GM04504 (cell line): Measurements from ENCODE around the gene SPON1.

Experiments
- DNase-seq: peaks from one replicate; pipeline ENCODE4 v3.0.0-alpha.2; 2012; ENCODE audit warnings: low read depth

The SPON1 gene

DNA sequence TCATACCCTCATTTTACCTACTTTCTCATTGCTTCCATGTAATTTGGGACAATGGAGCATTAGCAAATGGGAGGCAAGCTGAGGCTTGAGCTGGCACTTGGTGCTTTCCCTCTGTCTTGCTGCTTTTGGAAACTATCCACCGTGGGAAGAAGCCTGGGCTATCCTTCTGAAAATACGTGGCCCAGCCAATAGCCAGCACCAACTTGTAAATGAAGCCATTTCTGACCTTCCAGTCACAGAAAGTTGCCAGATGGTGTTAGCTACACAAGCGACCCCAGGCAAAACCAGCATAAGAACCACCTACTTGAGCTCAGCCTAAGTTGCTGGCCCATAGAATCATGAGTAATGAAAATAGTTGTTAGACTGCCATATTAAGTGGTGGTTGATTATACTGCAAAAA, 18.5 kb upstream of the SPON1 start:
- DNase-seq, result no peak

DNA sequence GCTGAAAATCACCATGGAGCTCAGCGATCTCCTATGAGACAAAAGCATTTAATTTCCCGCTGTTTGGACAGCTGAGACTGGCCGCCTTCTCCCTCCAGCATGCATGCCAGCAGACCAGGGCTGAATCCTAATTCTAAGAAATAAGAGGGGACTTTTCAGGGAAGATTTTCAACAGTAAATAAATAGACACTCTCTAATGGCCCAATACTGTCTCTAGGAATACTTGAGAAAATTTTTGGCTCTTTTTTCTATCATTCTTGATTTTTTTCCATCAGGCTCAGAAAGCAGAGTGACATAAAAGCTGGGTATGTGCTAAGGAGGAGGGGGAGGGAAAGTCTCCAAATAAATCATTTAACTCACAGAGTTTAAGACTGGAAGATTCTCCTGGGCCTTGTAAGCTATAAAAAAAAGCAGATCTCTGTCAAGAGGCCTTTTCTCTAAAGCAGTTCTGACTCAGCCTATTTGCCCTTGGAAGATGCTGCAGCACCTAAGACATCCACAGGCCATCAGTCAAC, 17.6 kb upstream of the SPON1 start:
- no peak for DNase-seq

DNA sequence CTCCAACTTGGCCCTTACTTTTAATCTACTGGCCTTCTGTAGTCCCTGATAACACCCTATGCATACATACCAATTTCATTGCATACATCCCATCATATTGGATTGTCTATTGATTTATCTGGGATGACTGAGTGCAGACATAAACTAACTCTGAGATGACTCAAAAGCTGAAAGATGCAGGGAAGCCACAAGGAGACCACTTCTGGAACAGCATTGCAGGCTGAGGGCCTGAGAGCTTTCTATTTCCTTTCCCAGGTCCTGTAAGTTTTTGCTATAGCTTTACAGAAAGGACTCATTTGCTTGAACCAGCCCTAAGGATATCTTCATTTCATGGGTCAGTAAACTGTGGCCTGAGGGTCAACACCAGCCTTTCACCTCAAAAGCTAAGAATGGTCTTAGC, 15.1 kb upstream of the SPON1 start:
- no peak for DNase-seq

DNA sequence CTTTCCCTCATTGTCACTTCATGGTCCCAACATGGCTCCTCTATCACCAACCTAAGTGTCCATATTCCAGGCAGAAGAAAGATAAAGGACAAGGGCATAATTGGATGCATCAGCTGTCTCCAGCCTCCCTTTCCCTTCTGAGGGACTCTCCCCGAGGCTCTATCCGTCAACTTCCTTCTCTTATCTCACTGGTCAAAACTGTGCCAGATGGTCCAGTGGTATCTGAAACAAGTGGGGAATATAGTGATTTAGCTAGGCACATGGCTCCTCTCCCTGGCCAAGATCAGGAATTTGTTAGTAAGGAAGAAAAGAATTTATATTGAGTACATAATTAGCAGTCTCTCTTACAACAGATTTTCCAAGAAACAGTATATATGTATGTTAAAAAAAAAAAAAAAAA, 12.6 kb upstream of the SPON1 start:
- DNase-seq, result no peak

DNA sequence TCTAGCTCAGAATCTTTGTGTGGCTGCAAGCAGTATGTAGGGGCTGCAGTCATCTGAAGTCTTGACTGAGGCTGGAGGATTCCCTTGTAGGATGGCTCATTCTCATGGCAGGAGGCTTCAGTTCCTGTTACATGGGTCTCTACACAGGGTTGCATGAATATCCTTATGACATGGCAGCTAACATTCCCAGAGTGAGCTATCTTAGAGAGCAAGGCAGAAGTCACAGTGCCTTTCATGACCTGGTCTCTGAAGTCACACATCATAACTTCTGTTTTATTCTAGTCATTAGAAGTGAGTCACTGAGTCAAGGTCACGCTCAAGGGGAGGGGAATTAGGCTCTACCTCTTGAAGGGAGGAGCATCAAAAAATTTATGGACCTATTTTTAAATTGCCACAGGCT, 10.3 kb upstream of the SPON1 start:
- DNase-seq, result no peak

DNA sequence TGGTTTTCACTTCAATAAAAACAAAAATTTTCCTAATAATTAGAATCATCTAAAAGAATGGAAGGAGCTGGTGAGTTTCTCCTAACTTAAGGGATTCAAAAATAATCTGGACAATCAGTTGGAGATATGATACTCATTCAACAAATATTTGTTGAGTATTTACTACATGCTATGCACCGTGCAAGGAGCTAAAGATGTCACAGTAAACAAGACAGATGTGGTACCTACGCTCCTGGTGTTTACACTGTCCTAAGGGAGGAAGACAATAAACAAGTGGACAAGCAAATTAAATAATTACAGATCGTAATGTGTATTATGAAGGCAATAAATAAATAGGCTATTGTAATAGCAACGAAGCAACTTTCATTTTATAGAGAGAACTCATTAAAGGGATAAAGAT, 9.9 kb upstream of the SPON1 start:
- DNase-seq, result no peak

DNA sequence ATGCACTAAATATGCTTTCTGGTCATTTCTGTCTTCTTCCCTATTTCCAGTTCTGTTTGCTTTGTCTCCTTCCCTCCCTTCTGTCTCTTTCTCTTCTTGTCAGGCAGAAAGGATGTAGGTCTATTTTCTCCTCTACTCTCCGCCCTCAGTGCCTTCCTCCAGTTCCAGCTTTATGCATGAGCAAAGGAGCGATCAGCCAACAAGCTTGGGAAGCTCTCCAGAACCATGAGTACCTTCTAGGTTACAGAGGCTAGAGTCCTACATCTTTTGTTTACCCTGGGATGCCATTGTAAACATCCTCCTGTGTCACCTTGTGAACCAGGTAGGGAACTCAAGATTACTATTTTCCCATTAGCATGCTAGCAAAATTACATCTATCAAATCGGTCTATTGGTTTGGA, 7.9 kb upstream of the SPON1 start:
- DNase-seq, result no peak

DNA sequence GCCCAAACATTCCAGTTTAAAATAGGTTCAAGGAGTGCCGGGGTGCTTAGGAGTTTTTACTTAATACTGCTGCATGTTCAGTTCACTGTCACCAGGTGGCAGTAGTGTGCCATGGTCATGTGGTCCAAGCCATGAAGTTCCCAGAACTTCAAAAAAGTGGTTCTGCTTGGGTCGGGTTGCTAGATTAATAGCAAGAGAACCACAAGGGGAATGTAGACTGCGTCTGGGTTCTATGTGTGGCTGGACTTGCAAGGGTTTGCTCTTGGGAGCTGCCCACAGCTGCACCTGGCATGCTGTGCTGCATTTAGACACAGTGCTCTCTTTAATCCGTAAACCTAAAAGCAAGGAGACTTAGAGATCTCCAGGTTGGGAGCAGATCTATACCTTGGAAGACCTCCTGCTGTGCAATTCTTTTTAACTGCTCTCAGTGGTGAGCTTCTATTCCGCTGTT, 6.5 kb upstream of the SPON1 start:
- no peak for DNase-seq

DNA sequence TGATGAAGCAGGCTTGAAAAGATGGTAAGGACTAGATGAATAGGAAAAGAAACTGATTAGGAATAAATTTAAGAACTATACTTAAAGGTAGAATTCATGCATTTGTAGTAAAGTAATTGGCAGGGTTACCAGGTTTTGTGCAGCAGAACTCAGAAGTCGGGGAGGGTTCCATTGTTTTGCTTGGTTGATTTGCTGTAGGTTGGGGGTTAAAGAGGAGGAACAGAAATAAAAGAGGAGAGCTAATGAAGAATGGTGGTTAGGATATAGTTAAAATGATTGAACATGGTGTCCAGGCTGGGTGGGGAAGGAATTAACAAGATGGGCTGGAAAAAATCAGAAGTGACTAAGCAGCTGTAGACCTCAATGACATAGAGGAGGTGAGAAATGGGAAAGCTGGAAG, 5.5 kb upstream of the SPON1 start:
- DNase-seq, result no peak

DNA sequence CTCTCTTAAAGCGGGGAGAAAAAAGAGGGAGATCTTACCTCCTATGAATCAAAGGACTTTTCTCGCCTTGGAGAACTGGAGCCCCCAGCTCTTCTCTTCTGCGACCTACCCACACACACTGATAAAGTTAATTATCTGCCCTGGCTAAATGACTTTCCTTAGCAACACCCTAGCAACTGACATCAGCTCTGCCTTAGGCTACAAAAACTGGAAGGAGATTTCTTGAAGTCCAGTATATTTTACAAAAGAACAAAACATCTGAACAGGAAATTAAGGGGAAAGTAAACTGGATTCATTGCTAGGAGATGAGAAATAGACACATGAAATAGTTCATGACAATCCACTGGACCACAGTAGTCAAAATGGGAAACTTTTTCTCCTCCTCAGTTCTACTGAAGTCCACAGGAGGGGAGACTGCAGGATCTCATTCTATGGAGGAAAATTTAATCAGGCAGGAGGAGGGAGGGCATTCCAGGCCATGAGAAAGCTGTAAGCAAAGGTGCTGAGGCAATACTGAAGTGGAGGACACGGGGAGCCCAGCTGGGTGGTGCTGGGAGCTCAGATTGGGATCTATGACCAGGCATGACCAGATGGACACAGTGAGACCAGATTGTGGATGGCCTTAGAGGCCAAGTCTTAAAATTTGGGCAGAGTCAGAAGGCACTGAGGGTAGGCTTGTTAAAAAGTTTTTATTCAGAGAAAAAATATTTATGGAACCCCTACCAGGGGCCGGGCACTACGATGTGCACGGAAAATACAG, 3.7 kb upstream of the SPON1 start:
- no peak for DNase-seq

DNA sequence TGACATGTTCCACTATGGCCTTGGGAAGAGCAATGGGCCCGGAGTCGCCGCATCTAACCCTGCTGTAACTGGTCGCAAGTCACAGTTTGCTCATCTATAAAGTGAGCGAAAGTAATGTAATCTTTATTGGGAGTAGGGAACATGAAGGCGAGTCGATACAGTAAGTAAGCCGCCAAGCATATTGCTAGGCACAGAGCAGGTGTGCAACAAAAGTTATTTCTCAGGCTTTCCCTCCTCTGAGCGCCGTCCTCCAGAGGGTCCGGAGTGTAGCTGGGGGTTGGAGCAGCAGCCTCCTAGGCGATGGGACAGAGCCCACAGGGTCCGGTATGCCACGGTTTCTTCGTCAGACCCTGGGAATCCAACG, 343 bp upstream of the SPON1 start:
- no peak for DNase-seq

DNA sequence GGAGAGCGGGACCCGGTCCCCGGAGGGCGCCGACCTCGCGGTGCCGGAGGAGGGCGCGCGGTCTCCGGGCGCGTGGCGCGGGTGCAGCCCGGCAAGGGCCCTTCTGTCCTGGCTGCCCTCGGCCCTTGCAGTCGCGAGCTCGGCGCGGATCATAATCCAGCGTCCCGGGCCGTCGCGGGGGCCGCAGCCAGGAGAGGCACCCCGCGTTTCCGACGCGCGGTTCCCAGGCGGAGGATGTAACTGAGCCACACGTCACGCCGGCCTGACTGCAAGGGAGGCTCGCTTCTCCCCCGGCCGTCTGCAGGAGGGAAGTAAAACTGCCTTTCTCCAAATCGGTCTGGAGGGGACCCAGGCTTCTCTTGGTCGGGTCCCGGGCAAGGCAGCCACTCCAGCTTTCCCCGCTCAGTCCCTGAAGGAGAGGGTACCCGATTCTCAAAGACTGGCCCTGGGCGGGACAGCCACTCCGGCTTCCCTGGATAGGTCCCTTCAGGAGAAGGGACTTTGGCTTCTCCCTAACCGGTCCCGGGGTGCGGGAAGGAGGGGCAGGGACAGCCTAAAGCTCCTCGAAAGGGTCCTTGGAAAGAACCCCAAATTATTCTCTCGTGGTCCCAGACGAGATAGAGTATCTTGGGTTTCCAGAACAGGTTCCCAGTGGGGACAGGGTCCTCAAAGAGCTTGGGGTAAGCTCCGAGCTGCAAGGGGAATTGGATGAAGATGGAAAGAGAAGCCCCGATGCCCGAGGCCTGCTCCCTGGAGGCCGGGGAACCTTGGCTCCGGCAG, 836 bp downstream of the SPON1 start:
- no peak for DNase-seq

DNA sequence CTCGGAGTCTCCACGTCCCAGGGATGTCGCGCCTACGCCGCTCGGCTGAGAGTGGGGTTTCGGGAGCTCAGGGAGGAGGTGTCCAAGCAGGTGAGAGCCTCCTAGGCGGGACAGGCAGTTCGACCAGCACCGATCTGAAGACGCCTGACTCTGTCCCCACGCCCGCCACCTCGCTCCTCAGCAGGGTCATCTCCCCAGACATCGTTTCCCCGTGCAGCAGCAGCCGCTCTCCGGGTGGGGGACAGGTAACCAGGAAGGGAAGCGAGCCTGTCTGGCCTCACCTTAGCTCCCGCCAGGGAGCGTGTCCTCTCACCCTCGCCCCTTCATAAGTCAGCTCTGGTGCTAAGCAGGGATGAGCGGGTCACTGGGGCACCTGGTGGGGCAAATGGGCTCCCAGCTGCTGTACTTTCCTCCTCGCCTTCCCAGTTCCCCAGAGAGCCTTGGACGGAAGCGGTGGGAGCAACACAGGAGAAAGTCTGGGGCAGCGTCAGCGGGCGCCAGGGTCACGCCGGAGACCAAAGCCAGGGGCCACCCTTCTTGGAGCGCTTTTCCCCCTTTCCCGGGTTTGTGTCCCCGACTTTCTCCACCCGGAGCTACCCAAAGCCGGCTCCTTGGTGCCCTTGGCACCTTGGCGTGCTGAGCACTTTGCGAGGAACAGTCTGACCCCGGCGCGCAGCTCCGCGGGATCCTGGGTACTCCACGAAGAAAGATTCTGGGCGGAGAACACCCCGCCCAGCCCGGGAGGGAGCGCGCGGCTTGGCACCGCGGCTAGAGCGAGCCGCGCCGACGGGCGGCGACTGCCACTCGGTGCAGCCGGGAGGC, 1.6 kb downstream of the SPON1 start:
- no peak for DNase-seq

DNA sequence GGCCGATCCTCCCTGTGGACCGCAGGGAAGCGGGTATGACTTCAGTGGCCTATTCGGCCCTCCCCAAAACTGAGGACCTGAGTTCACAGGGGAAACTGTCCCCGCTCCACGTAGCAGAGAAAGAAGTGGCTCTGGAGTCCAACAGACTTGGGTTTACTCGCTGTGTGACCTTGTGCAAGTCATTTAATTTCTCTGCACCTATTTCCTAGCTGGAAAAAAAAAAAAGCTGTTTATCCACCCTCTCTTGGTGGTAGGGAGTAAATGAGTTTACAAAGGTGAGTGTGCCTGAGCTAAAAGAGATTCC, 2.2 kb downstream of the SPON1 start:
- DNase-seq, result no peak

DNA sequence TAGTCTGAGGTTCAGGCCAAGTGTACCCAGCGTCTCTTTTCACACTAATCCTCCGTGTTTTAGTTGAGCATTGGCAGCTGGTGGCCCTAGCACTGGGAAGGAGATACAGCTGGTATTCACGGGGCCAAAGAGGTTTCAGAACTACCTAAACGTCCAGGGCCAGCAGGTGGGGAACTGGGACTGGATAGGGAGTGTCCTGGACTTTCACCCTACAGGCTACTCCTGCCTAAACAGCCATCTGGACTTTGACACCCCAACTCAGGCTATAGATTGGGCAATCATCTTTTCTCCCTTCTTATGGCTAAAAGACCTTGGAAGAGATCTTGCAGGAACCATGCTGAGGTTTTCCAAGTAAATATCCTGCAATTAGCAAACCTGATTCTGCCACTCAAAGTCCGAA, 2.8 kb downstream of the SPON1 start:
- DNase-seq, result no peak

DNA sequence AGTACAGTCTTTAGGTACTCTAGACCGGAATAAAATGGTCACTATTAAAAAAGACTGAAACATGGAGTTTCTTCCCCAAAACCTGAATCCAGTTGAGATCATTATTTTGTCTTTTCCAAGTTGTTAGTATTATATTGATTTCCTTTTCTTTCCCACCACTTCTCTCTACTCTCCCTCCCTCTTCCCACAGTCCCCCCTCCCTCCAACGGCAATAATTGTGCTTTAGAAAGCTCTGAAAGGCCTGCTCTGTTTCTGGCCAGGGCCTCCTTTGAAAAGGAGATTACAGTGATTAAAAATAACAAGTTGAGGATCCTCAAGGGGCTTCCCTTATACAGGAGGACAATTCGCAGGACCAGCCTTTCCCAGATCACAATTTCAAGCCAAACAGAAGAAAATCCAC, 3.5 kb downstream of the SPON1 start:
- DNase-seq, result no peak

DNA sequence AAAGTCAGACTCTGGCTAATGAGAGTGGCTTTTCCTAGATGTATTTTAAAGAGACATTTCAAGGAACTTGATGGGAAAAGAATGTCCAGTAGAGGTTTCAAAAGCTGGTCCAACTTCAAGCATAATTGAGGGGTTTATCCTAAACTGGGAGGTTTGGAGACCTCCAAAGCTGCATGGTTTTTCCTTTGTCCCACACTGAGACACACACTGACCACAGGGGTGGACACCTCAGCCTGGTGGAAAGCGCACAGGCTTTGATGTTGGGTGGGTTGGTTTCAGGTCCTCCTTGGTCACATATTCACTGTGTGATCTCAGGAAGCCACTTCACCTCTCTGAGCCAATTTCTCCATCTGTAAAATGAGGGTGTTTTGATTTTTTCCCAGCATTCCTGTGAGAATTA, 4.0 kb downstream of the SPON1 start:
- no peak for DNase-seq

DNA sequence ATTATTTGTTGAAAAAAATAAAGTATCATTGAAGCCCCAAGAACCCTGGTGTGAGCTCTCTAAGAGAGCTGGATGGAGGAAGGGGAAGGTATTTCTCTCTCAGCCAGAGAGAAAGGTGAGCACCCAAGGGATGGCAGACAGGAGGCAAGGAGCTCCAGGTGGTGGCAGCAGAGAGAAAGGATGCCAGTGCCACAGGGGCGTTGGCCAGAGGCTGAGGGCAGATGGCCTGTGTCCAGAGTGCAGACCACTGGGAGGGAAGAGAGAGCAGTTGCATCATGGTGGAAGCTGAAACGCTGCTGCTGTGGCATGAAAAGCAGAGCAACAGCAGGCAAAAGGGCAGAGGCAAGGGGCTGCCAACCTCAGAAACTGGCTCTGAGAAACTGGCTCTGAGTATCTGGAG, 8.5 kb downstream of the SPON1 start:
- DNase-seq, result no peak

DNA sequence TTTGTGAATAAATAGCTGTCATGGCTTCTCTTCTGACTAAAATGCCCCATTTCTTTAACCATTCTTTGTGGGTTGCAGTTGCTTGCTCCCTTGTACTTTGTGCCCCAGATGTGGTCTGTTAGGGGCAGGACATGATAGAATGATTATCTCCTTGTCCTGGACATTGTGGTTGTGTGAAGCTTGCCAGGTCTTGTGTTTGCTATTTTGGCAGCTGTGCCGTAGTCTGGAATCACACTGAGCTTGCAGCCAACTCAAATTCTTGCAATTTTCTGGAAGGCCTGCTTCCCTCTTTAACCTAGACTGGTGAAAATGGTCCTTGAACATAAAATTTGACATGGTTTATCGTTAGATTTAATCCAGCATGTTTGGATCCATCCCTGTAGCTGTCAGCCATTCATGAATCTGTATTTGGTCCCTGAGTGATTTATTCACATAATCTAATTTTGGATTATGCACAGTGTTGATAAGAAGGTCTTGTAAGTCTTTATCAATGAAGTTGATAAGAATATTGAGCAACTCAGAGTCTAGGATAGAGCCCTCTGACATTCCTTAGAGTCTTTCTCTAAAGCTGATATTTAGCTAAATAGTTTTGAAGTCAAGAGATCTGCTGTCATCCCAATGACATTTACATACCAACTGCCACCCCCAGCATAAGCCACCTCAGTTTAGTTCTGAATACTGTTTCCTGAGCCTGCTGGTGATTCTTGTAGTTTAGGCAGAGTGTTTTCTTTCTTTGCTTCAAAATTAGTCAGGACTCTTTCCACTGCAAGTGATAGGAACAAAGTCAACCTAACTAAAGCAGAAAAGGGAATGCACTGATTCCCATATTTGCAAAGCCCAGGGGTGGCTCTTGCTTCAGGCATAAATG, 9.8 kb downstream of the SPON1 start:
- no peak for DNase-seq

DNA sequence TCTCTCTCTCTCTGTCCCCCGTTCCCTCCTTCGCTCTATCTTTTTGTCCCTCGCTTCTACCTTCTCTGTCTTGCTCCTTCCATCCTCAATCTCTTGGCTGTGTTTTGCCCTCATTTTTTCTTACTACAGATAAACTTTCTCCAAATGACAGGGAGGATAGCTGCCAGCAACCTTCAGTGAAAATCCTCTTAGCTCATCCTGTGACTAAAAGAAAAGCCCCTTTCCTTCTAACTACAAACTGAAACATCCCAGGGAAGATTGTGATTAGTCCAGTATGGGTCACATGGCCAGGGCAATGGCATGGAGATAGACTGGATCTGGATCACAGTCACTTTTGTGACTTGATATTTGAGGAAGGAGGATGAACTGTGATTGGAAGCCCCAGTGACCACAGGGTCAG, 10.4 kb downstream of the SPON1 start:
- no peak for DNase-seq

DNA sequence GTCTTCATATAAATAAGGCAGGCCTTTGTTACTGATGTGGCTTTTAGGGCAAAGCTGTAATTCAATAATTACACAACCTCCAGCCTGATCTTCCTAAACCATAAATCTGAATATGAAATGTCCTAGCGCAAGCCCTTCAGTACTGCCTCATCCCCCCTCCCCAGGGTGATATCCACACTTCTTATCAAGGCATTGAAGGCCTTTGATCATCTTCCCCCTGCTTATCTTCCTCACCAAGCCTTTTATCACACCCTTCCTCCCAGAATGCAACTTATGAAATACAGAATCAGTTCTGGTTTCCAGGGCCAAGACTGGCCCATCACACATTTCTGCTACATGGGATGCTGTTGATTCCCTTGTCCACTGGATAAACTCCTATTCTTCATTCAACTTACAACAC, 12.1 kb downstream of the SPON1 start:
- DNase-seq, result no peak
